GM13977 (cell line): ENCODE measurements around the gene CLK3.

Experiments used
- DNase-seq: peaks from one replicate; pipeline ENCODE4 v3.0.0; 2012; ENCODE audit warnings: low spot score
- in situ Hi-C: fragments of 300-500 bp; cut with MboI; formaldehyde crosslinking; loops from one replicate; pipeline ENCODE4 v1.12.0; 2022; ENCODE audit warnings: low sequenced_read_pairs, low pct_unique_long_range_greater_than_20kb, mixed read lengths, inconsistent platforms; ENCODE audit not compliant: unreplicated experiment
- TF ChIP-seq, protein P1 (sequence below): IDR thresholded peaks from 2 replicates; pipeline ENCODE4 v1.5.1; 2012; ENCODE audit warnings: mild to moderate bottlenecking, control low read depth; ENCODE audit not compliant: insufficient read depth; ENCODE audit errors: extremely low read depth, missing control alignments

CLK3 gene

DNA sequence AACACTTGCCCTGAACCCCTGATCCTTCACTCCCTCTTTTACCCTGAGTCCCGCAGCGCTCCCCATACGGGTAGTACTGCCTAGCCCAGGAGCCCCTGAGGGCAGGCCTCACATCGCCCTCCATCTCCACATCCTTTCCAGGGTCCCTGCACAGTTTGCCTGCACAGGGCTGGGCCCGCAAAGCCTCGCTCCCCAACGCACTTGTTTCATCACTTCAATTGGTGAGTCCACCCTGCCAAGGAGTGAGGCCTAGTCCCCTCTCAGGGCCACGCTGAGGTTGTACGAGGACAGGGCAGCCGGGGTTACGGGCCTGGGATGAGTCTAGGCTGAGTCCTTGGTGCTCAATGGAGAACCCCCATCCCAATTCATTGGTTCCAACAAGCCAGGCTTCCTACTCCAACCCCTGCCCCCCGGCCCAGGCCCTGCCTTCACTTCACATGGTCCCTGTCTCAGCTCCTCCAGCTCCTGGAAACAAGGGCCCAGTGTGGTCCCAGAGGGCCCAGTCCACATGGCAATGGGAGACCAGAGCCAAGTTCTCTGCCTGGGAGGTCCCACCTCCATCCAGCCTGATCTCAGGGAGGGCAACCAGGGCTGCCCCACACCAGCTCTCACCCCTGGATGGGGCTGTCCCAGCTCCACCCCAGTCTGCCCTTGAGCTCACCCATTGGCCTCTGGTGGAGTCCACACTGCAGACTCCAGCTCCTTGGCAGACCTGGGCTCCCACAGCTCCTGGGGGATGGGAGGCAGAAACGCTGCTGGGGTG is 12.4 kb upstream of the CLK3 start:
- DNase-seq, result no peak
- in situ Hi-C loops, result no loop called here
- TF ChIP-seq, protein P1, sequence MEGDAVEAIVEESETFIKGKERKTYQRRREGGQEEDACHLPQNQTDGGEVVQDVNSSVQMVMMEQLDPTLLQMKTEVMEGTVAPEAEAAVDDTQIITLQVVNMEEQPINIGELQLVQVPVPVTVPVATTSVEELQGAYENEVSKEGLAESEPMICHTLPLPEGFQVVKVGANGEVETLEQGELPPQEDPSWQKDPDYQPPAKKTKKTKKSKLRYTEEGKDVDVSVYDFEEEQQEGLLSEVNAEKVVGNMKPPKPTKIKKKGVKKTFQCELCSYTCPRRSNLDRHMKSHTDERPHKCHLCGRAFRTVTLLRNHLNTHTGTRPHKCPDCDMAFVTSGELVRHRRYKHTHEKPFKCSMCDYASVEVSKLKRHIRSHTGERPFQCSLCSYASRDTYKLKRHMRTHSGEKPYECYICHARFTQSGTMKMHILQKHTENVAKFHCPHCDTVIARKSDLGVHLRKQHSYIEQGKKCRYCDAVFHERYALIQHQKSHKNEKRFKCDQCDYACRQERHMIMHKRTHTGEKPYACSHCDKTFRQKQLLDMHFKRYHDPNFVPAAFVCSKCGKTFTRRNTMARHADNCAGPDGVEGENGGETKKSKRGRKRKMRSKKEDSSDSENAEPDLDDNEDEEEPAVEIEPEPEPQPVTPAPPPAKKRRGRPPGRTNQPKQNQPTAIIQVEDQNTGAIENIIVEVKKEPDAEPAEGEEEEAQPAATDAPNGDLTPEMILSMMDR, result no peak

DNA sequence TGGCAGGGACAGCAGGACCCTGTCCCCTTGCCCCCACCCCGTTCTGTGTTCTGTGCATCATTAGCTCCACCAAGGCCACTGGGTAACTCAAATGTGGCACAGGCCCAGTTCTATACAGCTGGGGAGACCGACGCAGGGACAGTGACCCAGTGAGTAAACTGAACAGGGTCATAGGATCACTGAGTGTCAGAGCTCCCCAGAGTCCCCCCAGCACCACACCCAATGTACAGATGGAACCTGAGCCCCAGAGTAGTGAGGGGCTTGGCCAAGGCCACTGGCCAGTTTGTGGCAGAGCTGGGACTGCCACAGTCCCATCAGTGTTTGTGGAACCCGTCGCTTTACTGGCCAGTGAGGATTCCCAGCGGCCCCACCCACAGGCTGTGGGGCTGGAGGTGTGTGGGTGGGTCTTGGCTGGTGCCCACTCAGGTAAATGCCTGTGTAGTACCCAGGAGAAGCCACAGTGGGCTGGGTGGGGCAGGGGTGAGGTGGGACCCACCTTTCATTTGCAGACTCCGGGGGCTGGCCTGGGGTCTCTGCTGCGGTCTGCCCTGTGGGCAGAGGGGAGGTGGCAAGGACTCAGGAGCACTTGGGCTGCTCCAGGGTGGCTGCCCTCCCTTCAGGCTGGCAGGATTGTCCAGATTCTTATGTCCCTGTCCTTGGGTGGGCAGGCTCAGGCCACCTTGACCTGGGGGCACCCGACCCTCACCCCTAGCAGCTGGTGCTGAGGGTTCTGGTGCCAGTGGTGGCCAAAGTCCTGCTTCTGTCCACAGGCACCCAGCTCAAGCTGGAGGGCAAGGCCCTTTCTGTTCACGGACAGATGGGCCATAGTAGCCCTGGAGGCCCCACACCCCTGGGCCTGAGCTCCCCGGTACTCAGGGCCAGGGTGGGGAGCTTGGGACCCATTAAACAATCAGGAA is 11.6 kb upstream of the CLK3 start:
- in situ Hi-C loops, result no loop called here

DNA sequence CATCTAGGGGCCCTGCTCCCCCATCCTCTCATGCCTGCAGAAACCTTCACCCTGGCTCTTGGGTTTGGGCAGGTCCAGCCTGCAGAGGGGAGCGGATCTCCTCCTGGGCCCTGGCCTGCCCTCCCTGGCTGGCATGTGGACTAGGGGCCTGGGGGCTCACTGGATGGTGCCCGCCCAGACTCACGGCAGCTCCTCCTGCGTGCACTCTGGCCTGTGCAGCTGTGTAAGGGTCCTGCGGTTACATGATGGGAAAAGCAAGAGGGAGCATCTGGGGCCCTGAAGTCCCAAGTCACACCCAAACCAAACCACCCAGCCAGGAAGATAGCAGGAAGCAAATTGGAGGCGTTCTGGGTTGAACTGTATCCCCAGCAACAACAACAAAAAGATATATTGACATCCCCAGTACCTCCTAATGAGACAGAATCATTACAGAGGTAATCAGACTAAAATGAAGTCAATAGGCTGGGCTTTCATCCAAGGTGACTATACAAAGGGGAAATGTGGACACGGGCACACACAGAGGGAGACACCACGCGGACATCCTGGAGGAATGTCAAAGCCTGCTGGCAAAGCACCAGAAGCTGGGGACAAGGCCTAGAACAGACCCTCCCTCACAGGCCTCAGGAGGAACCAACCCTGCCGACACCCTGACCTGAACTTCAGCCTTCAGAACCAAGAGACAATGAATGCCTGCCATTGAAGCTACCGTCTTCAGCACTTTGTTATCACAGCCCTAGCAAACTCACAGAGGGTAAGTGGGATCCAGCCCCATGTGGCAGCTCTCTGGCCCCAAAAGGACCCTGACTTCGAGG is 10.4 kb upstream of the CLK3 start:
- in situ Hi-C loops, result no loop called here
- TF ChIP-seq, protein P1, result no peak
- no peak for DNase-seq

More for the DNA sequence above, 11.6 kb upstream of the CLK3 start:
- TF ChIP-seq, protein P1, result no peak
- no peak for DNase-seq

DNA sequence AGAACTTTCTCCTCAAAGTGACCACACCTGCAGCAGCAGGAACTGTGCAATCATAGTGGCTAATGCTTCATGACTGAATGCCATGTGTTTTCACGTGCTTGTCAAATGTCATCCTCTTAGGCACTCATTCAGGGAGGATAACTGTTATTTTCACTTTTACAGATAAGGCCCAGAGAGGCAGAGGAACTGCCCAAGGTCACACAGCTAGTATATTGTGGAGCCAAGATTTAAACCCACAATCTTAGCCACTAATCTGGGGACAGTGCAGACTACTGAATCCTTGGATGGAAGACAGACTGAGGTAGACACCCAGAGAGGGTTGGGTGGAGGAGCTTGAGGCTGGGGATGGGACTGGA is 9.9 kb upstream of the CLK3 start:
- TF ChIP-seq, protein P1, result no peak
- in situ Hi-C loops, result no loop called here
- DNase-seq, result no peak

DNA sequence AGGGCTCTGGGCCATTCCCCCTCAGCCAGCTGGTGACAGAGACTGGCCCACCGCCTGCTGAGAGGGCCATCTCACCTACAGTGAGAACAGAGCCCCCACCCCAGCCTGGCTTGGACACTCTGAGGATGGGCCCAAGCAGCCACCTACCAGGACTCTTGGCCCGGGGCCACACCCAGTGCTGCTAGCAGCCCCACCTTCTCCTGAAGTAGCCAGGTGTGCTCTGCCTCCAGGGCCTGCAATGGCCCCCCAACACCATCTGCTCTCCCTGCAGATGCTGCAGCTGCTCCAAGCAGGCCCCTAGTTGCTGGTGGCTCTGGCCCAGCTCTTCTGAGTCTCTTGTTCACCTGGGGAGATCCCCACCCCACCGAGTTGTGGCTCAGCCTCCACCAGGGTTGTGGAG is 6.8 kb upstream of the CLK3 start:
- in situ Hi-C loops, result no loop called here
- TF ChIP-seq, protein P1, result no peak
- no peak for DNase-seq

DNA sequence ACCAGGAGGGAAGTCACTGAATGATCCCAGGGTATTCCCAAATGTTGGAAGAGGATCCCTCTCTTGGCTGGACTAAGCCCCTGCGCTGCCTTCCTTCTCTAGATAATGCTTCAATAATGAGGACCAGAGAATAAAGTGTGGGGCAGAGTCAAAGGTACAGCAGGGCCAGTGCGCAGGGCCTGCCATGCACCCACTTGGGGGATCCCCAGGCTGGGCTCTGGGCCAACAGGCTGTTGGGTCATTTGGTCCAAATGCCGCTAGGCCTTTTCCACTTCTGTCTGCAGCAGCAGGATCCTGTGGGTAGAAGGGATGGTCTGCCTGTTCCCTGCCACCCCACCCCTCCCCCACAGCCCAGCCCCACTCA is 5.7 kb upstream of the CLK3 start:
- in situ Hi-C loops, result no loop called here
- TF ChIP-seq, protein P1, result no peak
- DNase-seq, result no peak
